Neuronal stem cell (in vitro differentiated cells): Measurements from ENCODE around the gene AP3D1.

Source experiments
- DNase-seq: peaks from one replicate; pipeline ENCODE4 v3.0.0-alpha.2; 2013; ENCODE audit warnings: low spot score
- H2AFZ ChIP-seq: one replicate; pipeline ENCODE4 v1.6.1; 2013; ENCODE audit warnings: mild to moderate bottlenecking, low read length, inconsistent platforms
- H2AK5ac ChIP-seq: 2 replicates; pipeline ENCODE4 v1.6.1; 2013; ENCODE audit warnings: low read depth, mild to moderate bottlenecking, inconsistent platforms, low read length, moderate library complexity, mixed read lengths
- H2BK120ac ChIP-seq: 2 replicates; pipeline ENCODE4 v1.6.1; 2013; ENCODE audit warnings: low read depth, mild to moderate bottlenecking, inconsistent platforms, low read length, moderate library complexity, mixed read lengths
- H2BK12ac ChIP-seq: one replicate; pipeline ENCODE4 v1.6.1; 2013; ENCODE audit warnings: low read length, inconsistent platforms
- H2BK15ac ChIP-seq: 2 replicates; pipeline ENCODE4 v1.6.1; 2013; ENCODE audit warnings: mild to moderate bottlenecking, low read length, inconsistent platforms, mixed read lengths
- H2BK5ac ChIP-seq: one replicate; pipeline ENCODE4 v1.6.1; 2013; ENCODE audit warnings: inconsistent platforms, mild to moderate bottlenecking, low read length, moderate library complexity
- H3K14ac ChIP-seq: one replicate; pipeline ENCODE4 v1.6.1; 2013; ENCODE audit warnings: low read length, inconsistent platforms
- H3K18ac ChIP-seq: 2 replicates; pipeline ENCODE4 v1.6.1; 2013; ENCODE audit warnings: low read length, inconsistent platforms
- H3K23ac ChIP-seq: 2 replicates; pipeline ENCODE4 v1.6.1; 2013; ENCODE audit warnings: low read depth, mild to moderate bottlenecking, mixed read lengths, low read length, inconsistent platforms; ENCODE audit not compliant: poor library complexity
- H3K27ac ChIP-seq: replicated peaks from 3 replicates; pipeline ENCODE4 v1.5.1; 2013; ENCODE audit warnings: low read length, inconsistent platforms
- H3K27me3 ChIP-seq, 3 experiments: 2 replicates each; pipeline ENCODE4 v1.6.1; 2013; ENCODE audit warnings: low read length in 3 of 3, mild to moderate bottlenecking in 2 of 3, inconsistent platforms in 1 of 3, low read depth in 1 of 3, mixed read lengths in 1 of 3, moderate library complexity in 1 of 3; ENCODE audit not compliant: control insufficient read depth in 3 of 3, insufficient read depth in 3 of 3
- H3K36me3 ChIP-seq, 2 donors: replicated peaks in 1 of 2; 2 replicates each; pipeline ENCODE4 v1.6.1; 2013; ENCODE audit warnings: low read length in 2 of 2; ENCODE audit not compliant: control insufficient read depth in 2 of 2, insufficient read depth in 2 of 2
- H3K4ac ChIP-seq: 2 replicates; pipeline ENCODE4 v1.6.1; 2013; ENCODE audit warnings: inconsistent platforms, mild to moderate bottlenecking, low read length, moderate library complexity
- H3K4me1 ChIP-seq, 2 donors: 1 replicate in 1 of 2; 2 replicates in 1 of 2; pipeline ENCODE4 v1.6.1; 2013; ENCODE audit warnings: low read length in 2 of 2, low read depth in 1 of 2; ENCODE audit not compliant: control insufficient read depth in 2 of 2, insufficient read depth in 1 of 2
- H3K4me2 ChIP-seq: one replicate; pipeline ENCODE4 v1.6.1; 2013; ENCODE audit warnings: mild to moderate bottlenecking, low read length, inconsistent platforms; ENCODE audit not compliant: insufficient read depth, poor library complexity, severe bottlenecking
- H3K4me3 ChIP-seq, 2 donors: 2 replicates each; pipeline ENCODE4 v1.5.1; 2013; ENCODE audit warnings: low read length in 2 of 2, mild to moderate bottlenecking in 2 of 2, inconsistent platforms in 1 of 2, moderate library complexity in 1 of 2
- H3K79me1 ChIP-seq: one replicate; pipeline ENCODE4 v1.6.1; 2013; ENCODE audit warnings: low read depth, mild to moderate bottlenecking, inconsistent platforms, low read length, moderate library complexity
- H3K9ac ChIP-seq: one replicate; pipeline ENCODE4 v1.6.1; 2013; ENCODE audit warnings: mild to moderate bottlenecking, low read depth, low read length, inconsistent platforms; ENCODE audit not compliant: poor library complexity
- H3K9me3 ChIP-seq, 2 donors: replicated peaks in 1 of 2; 2 replicates each; pipeline versions ENCODE3 to v1.6.1; 2013; ENCODE audit warnings: low read length in 2 of 2, mild to moderate bottlenecking in 2 of 2, inconsistent platforms in 1 of 2, low read depth in 1 of 2, mixed read lengths in 1 of 2, moderate library complexity in 1 of 2; ENCODE audit not compliant: control insufficient read depth in 2 of 2, insufficient read depth in 1 of 2
- H4K8ac ChIP-seq: one replicate; pipeline ENCODE4 v1.6.1; 2013; ENCODE audit warnings: low read depth, mild to moderate bottlenecking, inconsistent platforms, low read length, moderate library complexity
- H4K91ac ChIP-seq: one replicate; pipeline ENCODE4 v1.6.1; 2013; ENCODE audit warnings: low read length, low read depth, mild to moderate bottlenecking, inconsistent platforms; ENCODE audit not compliant: poor library complexity
- WGBS, 2 donors: extraction: QIAGEN DNeasy Blood & Tissue Kit; methylation state at CpG; one replicate each; pipeline ENCODE4 v1.1.7; 2013; ENCODE audit warnings: missing lambda C conversion rate in 2 of 2, mixed read lengths in 1 of 2; ENCODE audit not compliant: insufficient read length in 2 of 2, insufficient replicate concordance in 1 of 2; ENCODE audit errors: extremely low coverage in 2 of 2; 5-methylcytosine and 5-hydroxymethylcytosine counted together

Gene AP3D1

DNA sequence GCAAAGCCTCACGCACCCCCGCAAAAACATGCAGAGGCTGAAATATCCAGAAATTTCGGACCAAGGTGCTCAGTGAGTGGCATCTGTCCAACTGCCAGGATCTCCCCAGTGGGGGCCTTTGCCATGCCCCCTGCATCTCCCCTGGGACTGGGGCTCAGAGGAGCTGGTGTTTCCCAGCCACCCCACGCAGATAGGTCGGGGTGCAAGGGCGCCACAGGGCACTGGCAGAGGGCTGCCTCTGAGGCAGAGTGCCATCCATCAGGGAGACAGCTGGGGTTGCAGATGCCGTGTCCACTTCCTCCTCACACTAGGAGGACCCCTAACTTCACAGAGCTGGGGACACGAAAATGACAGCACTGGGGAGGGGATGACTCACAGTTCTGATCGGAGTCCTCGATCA lies 28.4 kb downstream of the AP3D1 start:
- H3K27ac ChIP-seq, result no peak overlapping the region
- H3K9ac ChIP-seq, result no peak overlapping the region
- no peak overlapping the region for H4K8ac ChIP-seq
- no peaks in the 10 kb centered on the region for H3K27me3 ChIP-seq
- no peak overlapping the region for H2BK15ac ChIP-seq
- peaks cover 60 to 95% of the 10 kb centered on the region in 2 donors for H3K36me3 ChIP-seq
- DNase-seq, result no peak
- no CpG with 5 or more reads among the region's 10 CpGs for WGBS, 2 donors
- no peak overlapping the region for H3K4me2 ChIP-seq
- H2BK12ac ChIP-seq, result no peak overlapping the region
- H2BK120ac ChIP-seq, result no peak overlapping the region
- no peaks in the 10 kb centered on the region for H3K9me3 ChIP-seq
- H4K91ac ChIP-seq, result no peak overlapping the region
- H2AFZ ChIP-seq, result no peak overlapping the region
- H3K14ac ChIP-seq, result no peak overlapping the region
- no peak overlapping the region for H2BK5ac ChIP-seq
- no peak overlapping the region for H3K18ac ChIP-seq
- no peak overlapping the region for H3K4me3 ChIP-seq
- H2AK5ac ChIP-seq, result no peak overlapping the region
- no peak overlapping the region for H3K23ac ChIP-seq
- no peaks in the 10 kb centered on the region for H3K4me1 ChIP-seq
- no peak overlapping the region for H3K4ac ChIP-seq
- H3K79me1 ChIP-seq, result peaks cover 9% of the 10 kb centered on the region

DNA sequence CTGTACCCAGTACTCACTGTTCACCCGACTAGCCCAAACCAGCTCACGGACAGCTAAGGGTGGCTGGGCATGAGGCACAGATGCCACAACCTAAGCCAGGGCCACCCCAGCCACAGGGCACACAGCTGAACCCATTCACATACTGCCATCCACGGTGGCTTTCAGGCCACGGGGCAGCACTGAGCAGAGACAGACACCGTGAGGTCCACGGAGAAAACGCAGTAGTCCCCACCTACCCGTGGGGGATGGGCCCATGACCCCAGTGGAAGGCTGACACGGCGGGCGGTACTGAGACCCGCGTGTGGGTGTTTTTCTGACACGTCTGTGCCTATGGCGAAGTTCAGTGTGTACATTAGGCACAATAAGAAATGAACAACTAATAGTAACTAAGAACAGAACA lies 29.1 kb downstream of the AP3D1 start:
- Histone ChIP-seq H3K79me1 (peaks cover 9% of the 10 kb centered on the region), H2AFZ (no peak overlapping the region), H3K36me3 (peaks cover 61 to 95% of the 10 kb centered on the region in 2 donors), H3K27me3 (no peaks in the 10 kb centered on the region), H3K4me1 (no peaks in the 10 kb centered on the region), H3K23ac (no peak overlapping the region), H3K9ac (no peak overlapping the region), H4K8ac (no peak overlapping the region), H2AK5ac (no peak overlapping the region), H3K4me2 (no peak overlapping the region), H3K4ac (no peak overlapping the region), H4K91ac (no peak overlapping the region), H2BK12ac (no peak overlapping the region), H2BK120ac (no peak overlapping the region), H3K18ac (no peak overlapping the region), H2BK15ac (no peak overlapping the region), H3K9me3 (no peaks in the 10 kb centered on the region), H2BK5ac (no peak overlapping the region), H3K14ac (no peak overlapping the region), H3K4me3 (no peak overlapping the region), H3K27ac (no peak overlapping the region)
- WGBS, 2 donors, result no CpG with 5 or more reads among the region's 15 CpGs
- DNase-seq, result no peak

GRCh38 chr19:2121416-2122051 lies 29.8 kb downstream of the AP3D1 start:
- Histone ChIP-seq H3K4me2 (no peak overlapping the region), H2BK12ac (no peak overlapping the region), H3K18ac (no peak overlapping the region), H2AK5ac (no peak overlapping the region), H3K4me3 (no peak overlapping the region), H3K27me3 (no peaks in the 10 kb centered on the region), H3K36me3 (peaks cover 66 to 95% of the 10 kb centered on the region in 2 donors), H3K27ac (no peak overlapping the region), H3K23ac (no peak overlapping the region), H2BK15ac (no peak overlapping the region), H4K91ac (no peak overlapping the region), H3K4ac (no peak overlapping the region), H4K8ac (no peak overlapping the region), H2BK5ac (no peak overlapping the region), H3K9me3 (no peaks in the 10 kb centered on the region), H2BK120ac (no peak overlapping the region), H3K14ac (no peak overlapping the region), H3K4me1 (no peaks in the 10 kb centered on the region), H3K9ac (no peak overlapping the region), H3K79me1 (peaks cover 9% of the 10 kb centered on the region), H2AFZ (no peak overlapping the region)
- DNase-seq, result no peak
- WGBS, 2 donors, result no CpG with 5 or more reads among the region's 27 CpGs

DNA sequence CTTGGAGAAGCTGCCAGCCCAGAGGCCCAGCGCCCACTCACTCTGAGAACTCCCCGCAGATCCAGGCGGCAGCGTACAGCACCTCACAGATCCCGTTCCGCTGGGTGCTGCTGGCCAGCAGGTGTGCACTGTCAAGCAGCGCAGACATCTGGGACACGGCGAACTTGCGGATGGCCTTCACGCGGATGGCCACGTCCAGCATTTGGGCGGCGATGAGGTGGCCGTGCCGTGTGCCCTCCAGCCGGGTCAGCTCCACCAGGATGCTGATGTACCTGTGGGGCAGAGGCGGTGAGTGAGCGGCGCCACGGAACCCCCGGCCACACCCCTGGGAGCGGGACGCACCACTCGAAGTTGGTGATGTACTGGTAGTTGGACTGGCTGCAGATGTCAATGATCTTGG lies 30.5 kb downstream of the AP3D1 start:
- Histone ChIP-seq H2BK15ac (no peak overlapping the region), H3K18ac (no peak overlapping the region), H3K4me3 (no peak overlapping the region), H2AK5ac (no peak overlapping the region), H4K91ac (peak overlapping the region; percentile 30), H2AFZ (no peak overlapping the region), H3K4me2 (no peak overlapping the region), H2BK5ac (no peak overlapping the region), H4K8ac (no peak overlapping the region), H3K4me1 (no peaks in the 10 kb centered on the region), H3K9me3 (no peaks in the 10 kb centered on the region), H3K14ac (no peak overlapping the region), H3K9ac (peak overlapping the region; percentile 44), H3K23ac (peak overlapping the region; percentile 96), H3K79me1 (peaks cover 9% of the 10 kb centered on the region), H3K36me3 (peaks cover 70 to 97% of the 10 kb centered on the region in 2 donors), H2BK12ac (no peak overlapping the region), H3K27ac (no peak overlapping the region), H3K4ac (no peak overlapping the region), H3K27me3 (no peaks in the 10 kb centered on the region), H2BK120ac (no peak overlapping the region)
- WGBS, 2 donors, result no CpG with 5 or more reads among the region's 26 CpGs
- no peak for DNase-seq
